Kidney (tissue), 14 donors: ENCODE data around the gene RRP1B. TPM values are rescaled to one million over a fixed set of nuclear protein-coding genes. Genes with fewer than 3 reads are reported as not detected.

ENCODE experiments used
- DNase-seq, 5 donors: peaks; one replicate each; pipeline ENCODE4 v3.0.0-alpha.2; 2013 to 2020
- FAIRE-seq: peaks from 2 replicates; lab custom pipeline; 2012; peaks lifted over from hg19 to GRCh38; lab: Jason Lieb, UNC
- H3K27ac ChIP-seq, 2 donors: one replicate each; pipeline ENCODE4 v1.7.0; 2013; ENCODE audit warnings: low read depth in 2 of 2, low read length in 2 of 2, inconsistent platforms in 1 of 2
- H3K27me3 ChIP-seq: one replicate; pipeline ENCODE4 v1.7.1; 2013; ENCODE audit warnings: low read length, inconsistent platforms; ENCODE audit not compliant: control insufficient read depth, insufficient read depth
- H3K36me3 ChIP-seq, 3 donors: one replicate each; pipeline versions ENCODE4 v1.7.0 to v1.7.1; 2013; ENCODE audit warnings: low read length in 3 of 3, control low read depth in 1 of 3, inconsistent platforms in 1 of 3; ENCODE audit not compliant: insufficient read depth in 3 of 3, control insufficient read depth in 2 of 3
- H3K4me1 ChIP-seq, 3 donors: one replicate each; pipeline versions ENCODE4 v1.7.0 to v1.7.1; 2013; ENCODE audit warnings: low read length in 3 of 3, inconsistent platforms in 1 of 3, low read depth in 1 of 3; ENCODE audit not compliant: control insufficient read depth in 2 of 3, insufficient read depth in 2 of 3
- H3K4me3 ChIP-seq, 3 donors: one replicate each; pipeline versions ENCODE4 v1.7.0 to v1.8.1; 2013; ENCODE audit warnings: low read length in 3 of 3, control low read depth in 1 of 3, inconsistent platforms in 1 of 3
- H3K9ac ChIP-seq, 3 donors: one replicate each; pipeline versions ENCODE4 v1.7.0 to v1.7.1; 2013; ENCODE audit warnings: low read length in 3 of 3, control low read depth in 1 of 3, inconsistent platforms in 1 of 3
- H3K9me3 ChIP-seq, 3 donors: one replicate each; pipeline versions ENCODE4 v1.7.0 to v1.7.1; 2013; ENCODE audit warnings: low read length in 3 of 3, control low read depth in 1 of 3, inconsistent platforms in 1 of 3; ENCODE audit not compliant: control insufficient read depth in 2 of 3, insufficient read depth in 1 of 3
- CTCF ChIP-seq: IDR thresholded peaks from 3 replicates; pipeline ENCODE4 v1.5.1; 2012; ENCODE audit warnings: mild to moderate bottlenecking, moderate library complexity, borderline replicate concordance; ENCODE audit not compliant: insufficient read depth; ENCODE audit errors: extremely low read depth
- intact Hi-C: fragments of 100-400 bp; cut with DNase I; formaldehyde crosslinking; loops from one replicate; pipeline ENCODE4 v1.11.1; 2022
- polyA plus RNA-seq: library from polyadenylated mRNA; stranded (reverse); fragments of 350-450 nt; fragmentation: Illumina TruSeq; extraction: RNeasy Lipid Tissue Mini Kit (QIAGEN cat#74804); gene quantifications from one replicate; pipeline ENCODE4 v1.2.3, GENCODE V29; 2014; ENCODE audit warnings: low read depth, low replicate concordance; ENCODE audit not compliant: insufficient read depth
- total RNA-seq: library from RNA; stranded (reverse); fragmentation: NEBNext Ultra II Directional; extraction: Animal tissue kit (Norgen Biotek cat#: 25700); gene quantifications from one replicate; pipeline ENCODE4 v1.2.1, GENCODE V29; 2021
- donor health status: control.
- donor health status: control.
- donor health status: control.
- donor health status: control.
- donor health status: control.
- donor health status: DM: yes; HTN: yes; CAD: no.
- donor health status: Normal renal cell carcinoma (clear cell type).

Gene RRP1B
- total and polyA plus RNA-seq, 2 donors from 2014 or later, result 5.0 to 17.8 TPM

- Histone ChIP-seq H3K36me3 (no peaks in the 10 kb centered on the region), H3K27ac (no peak overlapping the region), H3K27me3 (no peaks in the 10 kb centered on the region), H3K9ac (no peak overlapping the region), H3K4me3 (no peak overlapping the region), H3K9me3 (peaks cover 0 to 4% (median 0%) of the 10 kb centered on the region in 3 donors), H3K4me1 (peaks cover 0 to 2% (median 0%) of the 10 kb centered on the region in 3 donors)
- FAIRE-seq, result no peak
- no peak for DNase-seq
- TF ChIP-seq CTCF, result no peak
- intact Hi-C loops, result no loop called here
Measured at GRCh38 chr21:43631411-43632107, 27.8 kb upstream of the RRP1B start.

DNA sequence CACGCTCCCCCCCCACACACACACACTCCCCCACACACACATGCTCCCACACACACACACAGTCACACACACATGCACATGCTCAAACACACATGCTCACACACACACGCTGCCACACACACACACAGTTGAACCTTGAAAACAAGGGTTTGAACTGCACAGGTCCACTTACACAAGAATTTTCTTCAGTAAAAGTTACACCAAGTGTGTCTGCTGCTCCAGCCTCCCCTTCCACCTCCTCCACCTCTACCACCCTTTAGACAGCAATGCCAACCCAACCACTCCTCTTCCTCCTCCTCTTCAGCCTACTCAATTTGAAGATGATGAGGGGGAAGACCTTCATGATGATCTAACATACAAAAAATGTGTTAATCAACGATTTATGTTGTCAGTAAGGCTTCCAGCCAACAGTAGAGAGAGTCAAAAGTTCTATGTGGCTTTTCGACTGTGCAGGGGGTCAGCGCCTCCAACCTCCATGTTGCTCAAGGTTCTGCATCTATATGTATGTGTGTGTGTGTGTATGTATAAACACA, 26.9 kb upstream of the RRP1B start:
- intact Hi-C loops, result no loop called here
- Histone ChIP-seq H3K27me3 (no peaks in the 10 kb centered on the region), H3K27ac (no peak overlapping the region), H3K36me3 (no peaks in the 10 kb centered on the region), H3K9me3 (peaks cover 0 to 4% (median 0%) of the 10 kb centered on the region in 3 donors), H3K9ac (no peak overlapping the region), H3K4me1 (peaks cover 0 to 2% (median 0%) of the 10 kb centered on the region in 3 donors), H3K4me3 (no peak overlapping the region)
- DNase-seq, result no peak
- no peak for FAIRE-seq
- no peak for TF ChIP-seq CTCF

- Histone ChIP-seq H3K27ac (no peak overlapping the region), H3K9ac (no peak overlapping the region), H3K9me3 (no peaks in the 10 kb centered on the region), H3K27me3 (no peaks in the 10 kb centered on the region), H3K36me3 (no peaks in the 10 kb centered on the region), H3K4me1 (no peaks in the 10 kb centered on the region), H3K4me3 (no peak overlapping the region)
- intact Hi-C loops, result no loop called here
- TF ChIP-seq CTCF, result no peak
- DNase-seq (no peak), FAIRE-seq (no peak)
Measured at GRCh38 chr21:43634618-43635017, 24.7 kb upstream of the RRP1B start.
